ENCODE data around the gene OVCH2.

The OVCH2 gene

DNA sequence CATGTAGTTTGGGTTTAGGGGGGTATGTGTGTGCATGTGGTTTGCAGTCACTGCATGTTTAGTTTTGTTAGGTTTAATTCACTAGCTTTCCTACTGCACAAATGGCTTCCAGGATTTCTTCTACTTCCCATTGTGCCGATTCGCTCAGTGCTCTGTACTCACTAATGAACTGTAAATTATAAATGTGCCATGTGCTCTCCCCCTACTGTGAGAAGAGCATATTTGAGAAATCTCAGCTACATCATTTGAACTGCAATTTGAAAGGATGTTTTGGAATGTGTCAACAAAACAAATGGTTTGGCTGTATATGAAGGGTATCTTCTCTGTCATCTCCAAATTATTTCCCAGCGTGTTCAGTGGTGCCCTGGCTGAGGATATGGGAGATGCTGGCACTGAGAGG, 61.1 kb downstream of the OVCH2 start:
- TF ChIP-seq, protein P1, sequence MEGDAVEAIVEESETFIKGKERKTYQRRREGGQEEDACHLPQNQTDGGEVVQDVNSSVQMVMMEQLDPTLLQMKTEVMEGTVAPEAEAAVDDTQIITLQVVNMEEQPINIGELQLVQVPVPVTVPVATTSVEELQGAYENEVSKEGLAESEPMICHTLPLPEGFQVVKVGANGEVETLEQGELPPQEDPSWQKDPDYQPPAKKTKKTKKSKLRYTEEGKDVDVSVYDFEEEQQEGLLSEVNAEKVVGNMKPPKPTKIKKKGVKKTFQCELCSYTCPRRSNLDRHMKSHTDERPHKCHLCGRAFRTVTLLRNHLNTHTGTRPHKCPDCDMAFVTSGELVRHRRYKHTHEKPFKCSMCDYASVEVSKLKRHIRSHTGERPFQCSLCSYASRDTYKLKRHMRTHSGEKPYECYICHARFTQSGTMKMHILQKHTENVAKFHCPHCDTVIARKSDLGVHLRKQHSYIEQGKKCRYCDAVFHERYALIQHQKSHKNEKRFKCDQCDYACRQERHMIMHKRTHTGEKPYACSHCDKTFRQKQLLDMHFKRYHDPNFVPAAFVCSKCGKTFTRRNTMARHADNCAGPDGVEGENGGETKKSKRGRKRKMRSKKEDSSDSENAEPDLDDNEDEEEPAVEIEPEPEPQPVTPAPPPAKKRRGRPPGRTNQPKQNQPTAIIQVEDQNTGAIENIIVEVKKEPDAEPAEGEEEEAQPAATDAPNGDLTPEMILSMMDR (IDR thresholded peaks at IDR 0.05; ENCODE audit: low read depth, low read length, missing control alignments) = no peak
- no peak overlapping the region for H3K4me3 ChIP-seq (ENCODE audit: low read depth, low read length)
- DNase-seq (ENCODE audit: low read depth) = no peak

DNA sequence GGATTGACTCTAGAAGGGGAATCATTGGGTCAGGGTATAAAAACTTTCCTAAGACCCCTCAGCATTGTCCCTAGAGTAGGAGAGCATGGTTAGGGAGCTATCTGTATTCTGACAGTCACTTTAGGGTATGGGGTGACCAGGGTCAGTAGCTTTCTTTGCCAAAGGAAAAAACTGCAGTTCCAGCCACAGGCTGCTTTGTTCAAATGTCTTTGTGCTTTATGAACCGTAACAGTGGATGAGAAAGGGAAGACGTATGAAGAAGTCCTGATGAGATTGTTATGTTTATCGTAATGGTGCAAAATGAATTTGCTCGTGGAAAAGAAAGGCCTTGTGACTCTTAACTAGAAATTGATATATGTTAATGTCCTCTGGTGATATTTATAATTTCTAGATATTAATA, 63.0 kb downstream of the OVCH2 start:
- TF ChIP-seq, protein P1 (IDR thresholded peaks at IDR 0.05; ENCODE audit: low read depth, low read length, missing control alignments) = no peak
- H3K4me3 ChIP-seq (ENCODE audit: low read depth, low read length) = no peak overlapping the region
- no peak for DNase-seq (ENCODE audit: low read depth)

DNA sequence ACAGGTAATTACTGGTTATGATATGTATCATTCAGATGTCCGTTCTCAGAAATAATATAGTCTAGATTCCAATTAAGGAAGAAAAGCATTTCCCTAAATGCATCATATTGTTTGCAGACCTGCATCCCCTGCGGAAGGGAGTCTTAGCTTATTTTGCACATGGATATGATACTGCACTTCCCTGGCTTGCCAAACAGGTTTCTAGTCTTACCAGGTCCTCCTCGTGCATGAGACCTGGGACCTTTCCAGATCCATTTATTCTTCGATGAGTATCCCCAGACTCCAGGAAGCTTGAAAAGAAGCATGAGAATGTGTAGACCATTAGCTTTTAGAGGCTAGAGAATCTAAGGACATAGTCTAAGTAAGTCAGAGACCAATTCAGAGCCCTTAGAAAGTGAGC, 63.5 kb downstream of the OVCH2 start:
- DNase-seq (ENCODE audit: low read depth) = no peak
- TF ChIP-seq, protein P1 (IDR thresholded peaks at IDR 0.05; ENCODE audit: low read depth, low read length, missing control alignments) = no peak
- no peak overlapping the region for H3K4me3 ChIP-seq (ENCODE audit: low read depth, low read length)

DNA sequence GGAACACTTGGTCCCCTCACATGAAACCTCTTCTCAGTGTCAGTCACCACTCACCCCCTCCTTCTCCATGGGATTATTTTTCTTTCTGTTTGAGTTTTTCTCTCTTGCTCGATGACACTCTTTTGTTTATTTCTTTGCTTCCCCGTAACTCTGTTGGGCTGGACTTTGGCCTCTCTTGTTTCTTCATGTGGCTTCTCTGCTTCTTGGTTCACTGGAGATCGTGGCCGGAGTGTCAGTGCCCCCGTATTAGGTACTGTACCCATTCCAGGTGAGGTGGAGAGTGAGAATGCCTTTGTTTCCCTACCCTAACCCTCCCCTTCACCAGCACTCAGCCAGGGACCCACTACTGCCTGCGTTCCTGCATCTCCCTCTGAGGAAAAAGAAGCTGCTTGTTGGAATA, 65.5 kb downstream of the OVCH2 start:
- TF ChIP-seq, protein P1 (IDR thresholded peaks at IDR 0.05; ENCODE audit: low read depth, low read length, missing control alignments) = no peak
- H3K4me3 ChIP-seq (ENCODE audit: low read depth, low read length) = no peak overlapping the region
- no peak for DNase-seq (ENCODE audit: low read depth)

DNA sequence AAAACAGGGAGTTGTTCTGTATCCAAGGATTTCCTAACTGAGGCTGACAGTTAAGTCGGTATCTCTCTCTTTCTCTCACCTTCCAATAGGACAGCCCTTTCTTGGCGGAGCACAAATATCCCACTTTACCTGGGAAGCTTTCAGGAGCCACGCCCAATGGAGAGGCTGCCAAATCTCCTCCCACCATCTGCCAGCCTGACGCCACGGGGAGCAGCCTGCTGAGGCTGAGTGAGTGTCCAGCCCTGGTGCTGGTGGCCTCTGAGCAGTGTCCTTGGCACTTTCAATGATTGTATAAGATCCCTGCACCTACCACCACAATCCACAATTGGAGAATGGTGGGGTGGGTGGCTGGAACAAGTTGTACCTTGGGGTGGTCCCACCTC, 66.6 kb downstream of the OVCH2 start:
- no peak overlapping the region for H3K4me3 ChIP-seq (ENCODE audit: low read depth, low read length)
- TF ChIP-seq, protein P1 (IDR thresholded peaks at IDR 0.05; ENCODE audit: low read depth, low read length, missing control alignments) = no peak
- DNase-seq (ENCODE audit: low read depth) = no peak
